ENCODE results near the gene EGR1.

GRCh38 chr5:138490648-138491283, 25.5 kb downstream of the EGR1 start:
- TF ChIP-seq CTCF (IDR thresholded peaks at IDR 0.05) (no peak), EP300 (IDR thresholded peaks at IDR 0.05) (no peak), POLR2A (IDR thresholded peaks at IDR 0.05) (no peak)
